OCI-LY1 (cell line): ENCODE results near the gene SCN1A.

Source experiments
- H2AFZ ChIP-seq: fragments of 200-600 bp; sonication (generic), shearing (Covaris generic); 2 replicates; pipeline ENCODE4 v1.6.0; 2014; ENCODE audit warnings: antibody characterized with exemption, mild to moderate bottlenecking, low read length
- H3F3A ChIP-seq: fragments of 200-600 bp; sonication (generic), shearing (Covaris generic); 2 replicates; pipeline ENCODE4 v1.6.0; 2014; ENCODE audit warnings: mild to moderate bottlenecking, antibody characterized with exemption, low read length, moderate library complexity; ENCODE audit not compliant: insufficient read depth
- H3K27ac ChIP-seq: fragments of 200-600 bp; sonication (generic); 2 replicates; pipeline ENCODE4 v1.5.1; 2014; ENCODE audit warnings: low read length, mixed run types, mild to moderate bottlenecking, low read depth; ENCODE audit not compliant: poor library complexity, severe bottlenecking
- H3K27me3 ChIP-seq: fragments of 200-600 bp; sonication (generic); 2 replicates; pipeline ENCODE4 v1.6.0; 2014; ENCODE audit warnings: antibody characterized with exemption, mild to moderate bottlenecking, low read length, moderate library complexity; ENCODE audit not compliant: insufficient read depth
- H3K36me3 ChIP-seq: fragments of 200-600 bp; sonication (generic); 2 replicates; pipeline ENCODE4 v1.6.1; 2014; ENCODE audit warnings: mild to moderate bottlenecking, antibody characterized with exemption, low read length, moderate library complexity, mixed read lengths; ENCODE audit not compliant: insufficient read depth
- H3K4me1 ChIP-seq: fragments of 200-600 bp; sonication (generic); 2 replicates; pipeline ENCODE4 v1.5.1; 2014; ENCODE audit warnings: mild to moderate bottlenecking, low read length, moderate library complexity; ENCODE audit not compliant: insufficient read depth, severe bottlenecking
- H3K4me2 ChIP-seq: fragments of 200-600 bp; sonication (generic), shearing (Covaris generic); 2 replicates; pipeline ENCODE4 v1.6.1; 2014; ENCODE audit warnings: low read length
- H3K4me3 ChIP-seq: fragments of 200-600 bp; sonication (generic); 2 replicates; pipeline ENCODE4 v1.5.1; 2014; ENCODE audit warnings: low read length, low read depth, mild to moderate bottlenecking, mixed read lengths; ENCODE audit not compliant: poor library complexity, severe bottlenecking
- H3K79me2 ChIP-seq: fragments of 200-600 bp; shearing (Covaris generic); 2 replicates; pipeline ENCODE4 v1.6.1; 2016; ENCODE audit warnings: mixed run types, low read length, mixed read lengths; ENCODE audit not compliant: insufficient read depth
- H3K9ac ChIP-seq: fragments of 200-600 bp; sonication (generic), shearing (Covaris generic); 2 replicates; pipeline ENCODE4 v1.6.1; 2014; ENCODE audit warnings: mild to moderate bottlenecking, low read length, mixed read lengths
- H3K9me2 ChIP-seq: fragments of 200-600 bp; sonication (generic), shearing (Covaris generic); 2 replicates; pipeline ENCODE4 v1.6.1; 2014; ENCODE audit warnings: low read depth, mild to moderate bottlenecking, low read length, mixed read lengths
- H3K9me3 ChIP-seq: fragments of 200-600 bp; shearing (Covaris generic); 2 replicates; pipeline ENCODE4 v1.6.1; 2014; ENCODE audit warnings: low read length, mixed read lengths
- H4K20me1 ChIP-seq: fragments of 200-600 bp; sonication (generic), shearing (Covaris generic); 2 replicates; pipeline ENCODE4 v1.6.0; 2016; ENCODE audit warnings: mild to moderate bottlenecking, low read length; ENCODE audit not compliant: insufficient read depth
- EZH2 ChIP-seq: fragments of 200-600 bp; sonication (generic), shearing (Covaris generic); IDR thresholded peaks from 2 replicates; pipeline ENCODE4 v1.8.0; 2017; ENCODE audit warnings: borderline replicate concordance, mixed run types, mild to moderate bottlenecking, antibody characterized with exemption, low read length, moderate library complexity, mixed read lengths
- TF ChIP-seq, protein P1 (sequence below): fragments of 200-600 bp; sonication (generic), shearing (Covaris generic); IDR thresholded peaks from 2 replicates; pipeline ENCODE4 v1.5.1; 2017; ENCODE audit warnings: mild to moderate bottlenecking, antibody characterized with exemption, low read length, moderate library complexity, mixed read lengths

The SCN1A gene

DNA sequence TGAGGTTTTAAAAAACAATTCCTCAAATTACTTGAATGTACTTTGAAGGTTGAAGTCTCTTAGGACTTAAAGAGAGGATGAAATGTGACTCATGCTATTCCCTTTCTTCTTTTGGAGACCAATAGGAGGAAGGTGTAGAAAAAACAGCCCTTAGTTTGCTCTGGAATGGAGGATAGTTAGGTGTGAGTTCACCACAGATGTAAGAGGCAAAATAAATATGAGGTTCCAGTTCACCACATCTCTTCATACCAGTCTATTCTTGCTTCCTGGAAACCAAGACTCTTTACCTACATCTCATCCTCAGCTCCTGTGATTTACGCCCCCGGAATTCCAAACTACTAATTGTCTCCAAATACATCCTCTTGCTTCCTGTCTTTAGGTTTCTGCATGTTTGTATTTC is 96.8 kb downstream of the SCN1A start:
- Histone ChIP-seq H2AFZ (no peak overlapping the region), H3F3A (no peaks in the 10 kb centered on the region), H3K4me2 (no peak overlapping the region), H3K36me3 (no peaks in the 10 kb centered on the region), H3K27ac (no peak overlapping the region), H3K79me2 (no peaks in the 10 kb centered on the region), H3K4me3 (no peak overlapping the region), H3K27me3 (no peaks in the 10 kb centered on the region), H3K9me3 (no peaks in the 10 kb centered on the region), H3K4me1 (no peaks in the 10 kb centered on the region), H3K9me2 (no peaks in the 10 kb centered on the region), H4K20me1 (no peaks in the 10 kb centered on the region), H3K9ac (no peak overlapping the region)
- TF ChIP-seq EZH2 = no peak
- TF ChIP-seq, protein P1, sequence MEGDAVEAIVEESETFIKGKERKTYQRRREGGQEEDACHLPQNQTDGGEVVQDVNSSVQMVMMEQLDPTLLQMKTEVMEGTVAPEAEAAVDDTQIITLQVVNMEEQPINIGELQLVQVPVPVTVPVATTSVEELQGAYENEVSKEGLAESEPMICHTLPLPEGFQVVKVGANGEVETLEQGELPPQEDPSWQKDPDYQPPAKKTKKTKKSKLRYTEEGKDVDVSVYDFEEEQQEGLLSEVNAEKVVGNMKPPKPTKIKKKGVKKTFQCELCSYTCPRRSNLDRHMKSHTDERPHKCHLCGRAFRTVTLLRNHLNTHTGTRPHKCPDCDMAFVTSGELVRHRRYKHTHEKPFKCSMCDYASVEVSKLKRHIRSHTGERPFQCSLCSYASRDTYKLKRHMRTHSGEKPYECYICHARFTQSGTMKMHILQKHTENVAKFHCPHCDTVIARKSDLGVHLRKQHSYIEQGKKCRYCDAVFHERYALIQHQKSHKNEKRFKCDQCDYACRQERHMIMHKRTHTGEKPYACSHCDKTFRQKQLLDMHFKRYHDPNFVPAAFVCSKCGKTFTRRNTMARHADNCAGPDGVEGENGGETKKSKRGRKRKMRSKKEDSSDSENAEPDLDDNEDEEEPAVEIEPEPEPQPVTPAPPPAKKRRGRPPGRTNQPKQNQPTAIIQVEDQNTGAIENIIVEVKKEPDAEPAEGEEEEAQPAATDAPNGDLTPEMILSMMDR = no peak

DNA sequence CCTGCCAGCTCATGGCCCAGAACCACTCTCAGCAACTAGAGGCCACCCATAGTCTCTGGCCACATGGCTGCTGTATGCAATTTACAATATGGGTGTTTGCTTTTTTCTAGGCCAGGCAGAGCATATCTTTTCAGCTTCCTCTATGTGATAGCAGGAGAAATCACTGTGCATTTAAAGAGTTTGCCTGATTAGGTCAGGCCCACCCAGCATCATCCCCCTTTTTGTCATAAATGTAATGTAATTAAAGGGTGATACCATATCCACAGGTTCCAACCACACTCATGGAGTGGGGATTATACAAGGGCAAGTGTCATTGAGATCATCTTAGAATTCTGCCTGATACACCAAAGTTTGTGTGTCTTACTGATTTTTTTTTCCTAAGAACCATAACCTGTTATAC is 102.5 kb downstream of the SCN1A start:
- Histone ChIP-seq H3K9ac (no peak overlapping the region), H3K4me1 (no peaks in the 10 kb centered on the region), H3K36me3 (no peaks in the 10 kb centered on the region), H3K9me3 (no peaks in the 10 kb centered on the region), H3K4me2 (no peak overlapping the region), H3K79me2 (no peaks in the 10 kb centered on the region), H3K9me2 (no peaks in the 10 kb centered on the region), H4K20me1 (no peaks in the 10 kb centered on the region), H3K27ac (no peak overlapping the region), H3F3A (no peaks in the 10 kb centered on the region), H3K27me3 (no peaks in the 10 kb centered on the region), H3K4me3 (no peak overlapping the region), H2AFZ (no peak overlapping the region)
- no peak for TF ChIP-seq EZH2
- TF ChIP-seq, protein P1 = no peak

DNA sequence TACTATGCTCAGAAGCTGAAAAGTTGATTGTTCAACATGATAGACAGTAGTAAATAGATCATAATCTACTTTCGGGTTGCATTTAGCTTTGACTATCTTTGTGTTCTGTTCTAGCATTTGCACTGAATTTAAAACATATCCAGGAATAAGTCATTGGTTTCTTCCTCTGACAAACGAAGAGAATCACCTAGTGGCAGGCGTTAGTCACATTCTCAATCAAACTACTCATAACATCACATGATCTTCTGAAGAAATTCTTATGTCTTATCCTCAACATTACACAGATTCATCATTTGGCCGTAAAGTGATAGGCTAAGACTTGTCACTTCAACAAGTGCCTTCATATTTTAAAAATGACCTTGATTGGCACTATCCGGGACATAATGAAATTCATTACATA is 110.6 kb downstream of the SCN1A start:
- no peaks in the 10 kb centered on the region for H3K36me3 ChIP-seq
- no peak overlapping the region for H2AFZ ChIP-seq
- no peak for TF ChIP-seq EZH2
- TF ChIP-seq, protein P1 = no peak
- no peaks in the 10 kb centered on the region for H3K27me3 ChIP-seq
- H3K9ac ChIP-seq = no peak overlapping the region
- H3K4me3 ChIP-seq = no peak overlapping the region
- H3F3A ChIP-seq = no peaks in the 10 kb centered on the region
- no peaks in the 10 kb centered on the region for H3K4me1 ChIP-seq
- no peaks in the 10 kb centered on the region for H4K20me1 ChIP-seq
- H3K9me3 ChIP-seq = no peaks in the 10 kb centered on the region
- no peaks in the 10 kb centered on the region for H3K79me2 ChIP-seq
- H3K4me2 ChIP-seq = no peak overlapping the region
- H3K9me2 ChIP-seq = no peaks in the 10 kb centered on the region
- H3K27ac ChIP-seq = no peak overlapping the region
